WI38 (cell line): ENCODE measurements around the gene DNAJB14.

Experiments used
- H3K4me3 ChIP-seq: 2 replicates; pipeline ENCODE4 v1.5.1; 2011; ENCODE audit warnings: low read depth, mild to moderate bottlenecking, control low read depth, low read length
- TF ChIP-seq, protein P1 (sequence below): IDR thresholded peaks from 2 replicates; pipeline ENCODE4 v1.5.1; 2012; ENCODE audit warnings: low read depth, mild to moderate bottlenecking, control low read depth, low read length

The DNAJB14 gene

DNA sequence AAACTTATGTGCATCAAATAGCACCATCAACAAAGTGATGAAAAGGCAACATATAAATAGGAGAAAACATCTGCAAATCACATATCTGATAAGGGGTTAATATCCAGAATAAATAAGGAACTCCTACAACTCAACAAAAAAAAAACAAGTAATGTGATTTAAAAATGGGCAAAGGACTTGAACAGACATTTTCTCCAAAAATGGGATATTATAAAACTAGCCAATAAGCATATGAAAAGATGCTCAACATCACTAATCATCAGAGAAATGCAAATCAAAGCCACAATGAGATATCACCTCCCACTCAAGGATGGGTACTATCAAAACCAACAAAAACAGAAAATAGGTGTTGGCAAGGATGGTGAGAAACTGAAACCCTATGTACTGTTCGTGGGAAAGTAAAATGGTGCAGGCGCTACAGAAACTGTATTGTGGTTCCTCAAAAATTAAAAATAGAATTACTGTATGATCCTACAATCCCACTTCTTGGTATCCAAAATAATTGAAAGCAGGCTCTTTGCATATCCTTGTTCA is 2.4 kb downstream of the DNAJB14 start:
- H3K4me3 ChIP-seq: no peak overlapping the region
- TF ChIP-seq, protein P1, sequence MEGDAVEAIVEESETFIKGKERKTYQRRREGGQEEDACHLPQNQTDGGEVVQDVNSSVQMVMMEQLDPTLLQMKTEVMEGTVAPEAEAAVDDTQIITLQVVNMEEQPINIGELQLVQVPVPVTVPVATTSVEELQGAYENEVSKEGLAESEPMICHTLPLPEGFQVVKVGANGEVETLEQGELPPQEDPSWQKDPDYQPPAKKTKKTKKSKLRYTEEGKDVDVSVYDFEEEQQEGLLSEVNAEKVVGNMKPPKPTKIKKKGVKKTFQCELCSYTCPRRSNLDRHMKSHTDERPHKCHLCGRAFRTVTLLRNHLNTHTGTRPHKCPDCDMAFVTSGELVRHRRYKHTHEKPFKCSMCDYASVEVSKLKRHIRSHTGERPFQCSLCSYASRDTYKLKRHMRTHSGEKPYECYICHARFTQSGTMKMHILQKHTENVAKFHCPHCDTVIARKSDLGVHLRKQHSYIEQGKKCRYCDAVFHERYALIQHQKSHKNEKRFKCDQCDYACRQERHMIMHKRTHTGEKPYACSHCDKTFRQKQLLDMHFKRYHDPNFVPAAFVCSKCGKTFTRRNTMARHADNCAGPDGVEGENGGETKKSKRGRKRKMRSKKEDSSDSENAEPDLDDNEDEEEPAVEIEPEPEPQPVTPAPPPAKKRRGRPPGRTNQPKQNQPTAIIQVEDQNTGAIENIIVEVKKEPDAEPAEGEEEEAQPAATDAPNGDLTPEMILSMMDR: no peak

DNA sequence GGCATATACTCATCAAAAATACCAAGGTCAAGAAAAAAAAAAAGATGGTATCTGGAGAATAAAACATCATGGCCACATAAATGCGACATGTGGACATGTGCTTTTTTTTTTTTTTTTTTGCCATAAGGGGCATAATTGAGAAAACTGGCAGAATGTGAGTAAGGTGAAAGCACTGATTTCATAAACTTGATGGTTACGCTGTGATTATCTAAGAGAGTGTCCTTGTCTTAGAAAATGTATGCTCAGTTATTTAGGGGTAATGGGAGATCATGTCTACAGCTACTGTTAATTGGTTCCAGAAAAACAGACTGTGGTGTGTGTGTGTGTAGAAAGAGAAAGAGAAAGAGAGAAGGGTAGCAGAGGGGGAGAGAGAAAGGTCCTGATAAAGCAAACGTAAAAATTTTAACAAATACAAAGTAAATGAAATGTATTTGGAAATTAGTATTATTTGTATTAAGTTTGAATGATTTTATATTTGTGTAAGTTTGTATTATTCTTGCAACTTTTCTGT is 8.1 kb downstream of the DNAJB14 start:
- no peak overlapping the region for H3K4me3 ChIP-seq
- TF ChIP-seq, protein P1: no peak

DNA sequence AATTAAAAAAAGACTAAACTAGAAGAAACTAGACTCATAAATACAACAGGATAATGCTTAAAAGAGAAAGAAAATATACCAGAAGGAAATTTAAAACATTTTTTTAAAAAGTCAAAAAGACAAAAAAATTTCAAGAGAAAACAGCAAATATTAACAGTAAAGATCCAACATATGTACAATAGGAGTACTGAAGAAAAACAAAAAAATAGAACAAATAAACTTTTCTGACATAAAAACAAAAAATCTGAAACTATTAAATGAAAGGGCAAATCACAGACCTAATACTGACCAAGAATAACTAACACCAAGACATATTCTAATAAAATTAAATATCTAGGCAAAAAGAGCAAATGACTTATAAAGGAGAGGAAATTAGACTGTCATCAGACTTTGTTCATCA is 11.5 kb downstream of the DNAJB14 start:
- TF ChIP-seq, protein P1: no peak
- H3K4me3 ChIP-seq: no peak overlapping the region

DNA sequence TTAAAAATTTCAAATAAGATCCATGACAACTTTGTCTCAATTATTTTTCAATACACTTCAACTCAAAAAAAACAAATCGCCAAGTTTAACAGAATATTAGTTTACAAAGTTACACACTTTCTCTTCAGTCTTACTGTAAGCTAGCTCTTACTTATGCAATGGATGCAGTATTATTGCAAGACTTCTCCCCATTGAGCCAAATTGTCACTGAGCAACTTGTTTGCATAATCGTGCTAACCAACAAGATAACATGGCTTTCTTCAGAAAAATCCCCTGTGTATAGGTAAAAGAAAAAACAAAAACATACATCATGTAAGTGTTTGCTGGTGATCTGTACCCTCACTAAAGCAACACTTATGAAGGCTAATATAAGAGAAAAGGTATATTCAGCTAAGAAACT is 18.9 kb downstream of the DNAJB14 start:
- H3K4me3 ChIP-seq: no peak overlapping the region
- TF ChIP-seq, protein P1: no peak

DNA sequence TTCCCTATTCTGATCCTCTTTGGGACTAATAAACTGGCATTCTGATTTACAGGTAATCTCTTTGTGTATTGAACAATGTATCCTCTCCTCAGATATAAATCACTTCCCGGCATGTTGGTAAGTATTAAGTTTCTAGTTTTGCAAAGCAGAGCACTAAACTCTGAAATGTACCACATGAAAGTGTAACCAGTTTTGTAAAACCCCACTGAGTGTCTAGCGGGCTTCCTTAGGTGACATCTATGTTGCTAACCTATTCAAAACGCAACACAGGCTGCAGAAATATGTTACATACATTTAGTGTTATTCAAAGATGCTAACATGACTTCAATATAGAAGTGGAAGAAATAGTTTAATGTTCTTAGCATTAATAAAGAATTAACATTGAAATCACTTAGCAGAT is 25.2 kb downstream of the DNAJB14 start:
- TF ChIP-seq, protein P1: no peak

DNA sequence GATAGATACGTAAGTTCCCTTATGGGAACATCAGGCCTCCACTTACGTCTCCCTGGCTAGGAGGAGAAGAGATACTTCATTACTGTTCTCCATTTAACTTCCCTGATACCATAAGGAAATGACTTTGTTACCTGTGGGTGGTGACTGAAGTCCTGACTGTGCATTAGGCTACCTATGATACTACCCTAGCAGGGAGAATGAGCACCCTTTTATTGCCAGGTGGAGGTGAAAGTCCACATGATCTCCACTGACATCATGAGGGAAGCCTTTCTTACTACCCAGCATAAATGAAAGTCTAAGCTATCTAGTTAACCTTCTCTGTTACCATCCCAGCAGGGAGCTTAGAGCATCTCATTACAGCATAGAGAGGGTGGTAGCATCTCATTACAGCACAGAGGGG is 27.8 kb downstream of the DNAJB14 start:
- H3K4me3 ChIP-seq: no peak overlapping the region
- TF ChIP-seq, protein P1: no peak

More for the DNA sequence above, 25.2 kb downstream of the DNAJB14 start:
- H3K4me3 ChIP-seq: no peak overlapping the region

DNA sequence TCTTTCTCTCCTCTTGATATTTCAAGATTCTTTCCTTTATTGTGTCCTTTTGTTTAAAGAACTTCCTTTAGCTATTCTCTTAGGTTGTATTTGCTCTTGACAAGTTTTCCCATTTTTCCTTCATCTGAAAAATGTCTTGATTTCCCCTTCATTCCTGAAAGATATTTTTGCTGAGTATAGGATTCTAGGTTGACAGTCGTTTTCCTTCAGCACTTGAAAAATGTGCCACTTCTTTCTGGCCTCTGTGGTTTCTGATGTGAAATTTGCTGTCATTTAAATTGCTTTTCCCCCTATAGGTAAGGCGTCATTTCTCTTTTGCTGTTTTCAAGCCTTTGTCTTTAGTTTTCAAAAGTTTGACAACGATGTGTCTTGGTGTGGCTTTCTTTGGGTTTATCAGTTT is 28.8 kb downstream of the DNAJB14 start:
- TF ChIP-seq, protein P1: no peak
- no peak overlapping the region for H3K4me3 ChIP-seq
